H9 (cell line): Measurements from ENCODE around the gene TMEM14B. TPM values are rescaled to one million over a fixed set of nuclear protein-coding genes. Genes with fewer than 3 reads are reported as not detected.
"Not testable (repeated sequence)": the region's sequence is repeated elsewhere in the genome, so short reads cannot be mapped to it uniquely, and the experiment has no call there.

ENCODE experiments used
- DNase-seq: peaks from one replicate; pipeline ENCODE4 v3.0.0-alpha.2; 2017
- H2AFZ ChIP-seq: one replicate; pipeline ENCODE4 v1.6.1; 2013; ENCODE audit warnings: mild to moderate bottlenecking, low read length, control low read depth, moderate library complexity
- H2AK5ac ChIP-seq: 2 replicates; pipeline ENCODE4 v1.6.1; 2013; ENCODE audit warnings: low read length, control low read depth, mixed read lengths; ENCODE audit not compliant: insufficient read length
- H2BK120ac ChIP-seq: one replicate; pipeline ENCODE4 v1.6.1; 2013; ENCODE audit warnings: low read depth, mild to moderate bottlenecking, low read length, control low read depth, inconsistent platforms; ENCODE audit not compliant: poor library complexity, severe bottlenecking
- H2BK12ac ChIP-seq: 2 replicates; pipeline ENCODE4 v1.6.1; 2013; ENCODE audit warnings: low read length, control low read depth, mixed read lengths, low read depth; ENCODE audit not compliant: insufficient read length
- H2BK15ac ChIP-seq: 2 replicates; pipeline ENCODE4 v1.6.1; 2013; ENCODE audit warnings: low read depth, low read length, control low read depth
- H2BK20ac ChIP-seq: one replicate; pipeline ENCODE4 v1.6.1; 2013; ENCODE audit warnings: low read depth, mild to moderate bottlenecking, low read length, control low read depth, inconsistent platforms; ENCODE audit not compliant: poor library complexity, severe bottlenecking
- H2BK5ac ChIP-seq: 2 replicates; pipeline ENCODE4 v1.6.1; 2013; ENCODE audit warnings: low read length, control low read depth, mixed read lengths; ENCODE audit not compliant: insufficient read length
- H3K14ac ChIP-seq: 2 replicates; pipeline ENCODE4 v1.6.1; 2013; ENCODE audit warnings: low read length, control low read depth; ENCODE audit not compliant: insufficient read depth
- H3K18ac ChIP-seq: 2 replicates; pipeline ENCODE4 v1.6.1; 2013; ENCODE audit warnings: low read depth, mild to moderate bottlenecking, mixed read lengths, low read length, control low read depth; ENCODE audit not compliant: insufficient read length
- H3K23ac ChIP-seq: 2 replicates; pipeline ENCODE4 v1.6.1; 2013; ENCODE audit warnings: low read length, control low read depth, mixed read lengths, low read depth; ENCODE audit not compliant: insufficient read length
- H3K23me2 ChIP-seq: 2 replicates; pipeline ENCODE4 v1.6.1; 2013; ENCODE audit warnings: low read depth, mild to moderate bottlenecking, mixed read lengths, low read length, control low read depth; ENCODE audit not compliant: insufficient read length, poor library complexity, severe bottlenecking
- H3K27ac ChIP-seq: 2 replicates; pipeline ENCODE4 v1.5.1; 2013; ENCODE audit warnings: low read length, control low read depth, mixed read lengths, low read depth; ENCODE audit not compliant: insufficient read length
- H3K27me3 ChIP-seq: 2 replicates; pipeline ENCODE4 v1.6.1; 2013; ENCODE audit warnings: low read length, control low read depth, inconsistent platforms; ENCODE audit not compliant: insufficient read depth
- H3K4ac ChIP-seq: 2 replicates; pipeline ENCODE4 v1.6.1; 2013; ENCODE audit warnings: low read depth, mild to moderate bottlenecking, control low read depth, inconsistent platforms, low read length, moderate library complexity
- H3K4me1 ChIP-seq: 2 replicates; pipeline ENCODE4 v1.6.1; 2013; ENCODE audit warnings: low read length, control low read depth, inconsistent platforms; ENCODE audit not compliant: insufficient read depth
- H3K4me2 ChIP-seq: 2 replicates; pipeline ENCODE4 v1.6.1; 2013; ENCODE audit warnings: low read length, control low read depth, mixed read lengths; ENCODE audit not compliant: insufficient read length, insufficient read depth
- H3K56ac ChIP-seq: 2 replicates; pipeline ENCODE4 v1.6.1; 2013; ENCODE audit warnings: low read depth, mild to moderate bottlenecking, mixed read lengths, low read length, control low read depth; ENCODE audit not compliant: insufficient read length
- H3K79me1 ChIP-seq: 2 replicates; pipeline ENCODE4 v1.6.1; 2013; ENCODE audit warnings: low read depth, mild to moderate bottlenecking, moderate library complexity, low read length, control low read depth, inconsistent platforms; ENCODE audit not compliant: insufficient read depth, poor library complexity, severe bottlenecking
- H3K79me2 ChIP-seq: 2 replicates; pipeline ENCODE4 v1.6.1; 2013; ENCODE audit warnings: low read length, control low read depth, inconsistent platforms; ENCODE audit not compliant: insufficient read depth
- H3K9ac ChIP-seq: 2 replicates; pipeline ENCODE4 v1.6.1; 2013; ENCODE audit warnings: low read length, control low read depth, mixed read lengths; ENCODE audit not compliant: insufficient read length; ENCODE audit errors: extremely low read depth
- H3K9me3 ChIP-seq: one replicate; pipeline ENCODE4 v1.6.1; 2013; ENCODE audit warnings: low read depth, low read length, inconsistent platforms; ENCODE audit not compliant: control insufficient read depth
- H3T11ph ChIP-seq: one replicate; pipeline ENCODE4 v1.6.1; 2013; ENCODE audit warnings: mild to moderate bottlenecking, low read length, control low read depth, inconsistent platforms
- H4K20me1 ChIP-seq: one replicate; pipeline ENCODE4 v1.6.1; 2013; ENCODE audit not compliant: control insufficient read depth, insufficient read length, insufficient read depth
- H4K5ac ChIP-seq: 2 replicates; pipeline ENCODE4 v1.6.1; 2013; ENCODE audit warnings: low read depth, mild to moderate bottlenecking, mixed read lengths, low read length, control low read depth; ENCODE audit not compliant: insufficient read length
- H4K8ac ChIP-seq: replicated peaks from 2 replicates; pipeline ENCODE4 v1.6.1; 2013; ENCODE audit warnings: low read length, control low read depth, mixed read lengths, low read depth; ENCODE audit not compliant: insufficient read length
- H4K91ac ChIP-seq: 2 replicates; pipeline ENCODE4 v1.6.1; 2013; ENCODE audit warnings: low read depth, mild to moderate bottlenecking, moderate library complexity, mixed read lengths, low read length, control low read depth; ENCODE audit not compliant: insufficient read length
- H3K27ac Mint-ChIP-seq, 3 experiments: 2 replicates in 2 of 3; 3 replicates in 1 of 3; pipeline ENCODE4 v1.8.0; 2020 to 2021; ENCODE audit warnings: mixed read lengths in 3 of 3, mild to moderate bottlenecking in 1 of 3, moderate library complexity in 1 of 3
- H3K27me3 Mint-ChIP-seq: 2 replicates; pipeline ENCODE4 v1.8.0; 2021; ENCODE audit warnings: low read depth, mild to moderate bottlenecking, moderate library complexity, mixed read lengths
- H3K36me3 Mint-ChIP-seq, 3 experiments: 2 replicates in 2 of 3; 3 replicates in 1 of 3; pipeline ENCODE4 v1.8.0; 2020 to 2021; ENCODE audit warnings: low read depth in 3 of 3, mixed read lengths in 3 of 3; ENCODE audit not compliant: insufficient read depth in 1 of 3
- H3K4me1 Mint-ChIP-seq, 2 experiments: 2 replicates each; pipeline ENCODE4 v1.8.0; 2020; ENCODE audit warnings: mixed read lengths in 2 of 2
- H3K4me3 Mint-ChIP-seq, 2 experiments: 2 replicates in 1 of 2; 3 replicates in 1 of 2; pipeline ENCODE4 v1.8.0; 2020 to 2021; ENCODE audit warnings: mild to moderate bottlenecking in 2 of 2, mixed read lengths in 2 of 2, moderate library complexity in 1 of 2
- H3K9me3 Mint-ChIP-seq, 2 experiments: 2 replicates in 1 of 2; 3 replicates in 1 of 2; pipeline ENCODE4 v1.8.0; 2020; ENCODE audit warnings: mild to moderate bottlenecking in 2 of 2, mixed read lengths in 2 of 2, moderate library complexity in 1 of 2
- WGBS: extraction: QIAGEN DNeasy Blood & Tissue Kit; methylation state at CpG from one replicate; pipeline ENCODE4 v1.1.7; 2013; ENCODE audit warnings: missing lambda C conversion rate, low lambda C conversion rate, mixed read lengths; ENCODE audit not compliant: insufficient read length; ENCODE audit errors: extremely low coverage; 5-methylcytosine and 5-hydroxymethylcytosine counted together
- total RNA-seq: library from RNA; stranded (reverse); gene quantifications from 2 replicates; pipeline ENCODE4 v1.2.1, GENCODE V29; 2021
- TF ChIP-seq, protein P1 (sequence below): fragments of 200-600 bp; sonication (generic); conservative IDR thresholded peaks from 3 replicates; pipeline ENCODE4 v1.8.0; 2021; ENCODE audit warnings: antibody characterized with exemption, mild to moderate bottlenecking

Gene TMEM14B
- total RNA-seq, 1 experiment from 2014 or later = 107 TPM

GRCh38 chr6:10749734-10750133, 2.1 kb downstream of the TMEM14B start:
- no peak overlapping the region for H3K27ac ChIP-seq

DNA sequence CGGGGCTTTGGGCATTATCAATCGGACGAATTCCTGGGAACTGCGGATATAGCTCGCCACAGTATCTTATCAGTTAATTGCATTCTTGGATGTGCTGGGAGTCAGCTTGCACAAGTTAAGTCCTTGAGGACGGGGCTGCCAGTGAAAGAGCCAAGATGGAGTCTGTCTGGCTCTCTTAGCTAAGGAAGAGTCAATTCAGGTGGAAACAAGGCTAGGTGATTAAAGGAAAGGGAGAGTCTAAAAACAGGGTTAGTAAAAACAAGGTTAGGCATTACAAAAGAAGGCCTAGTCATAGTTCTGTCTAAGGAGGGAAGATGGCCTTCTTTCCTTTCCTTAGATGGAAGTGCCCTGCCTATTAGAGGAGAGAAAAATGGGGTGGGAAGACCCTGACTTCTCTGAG, 3.0 kb downstream of the TMEM14B start:
- not testable (repeated sequence) for H3K27ac ChIP-seq, H2AFZ ChIP-seq, DNase-seq, H3K56ac ChIP-seq, H3K23ac ChIP-seq, H2BK12ac ChIP-seq, H3K4me2 ChIP-seq, H2BK15ac ChIP-seq, H2BK5ac ChIP-seq, H2BK20ac ChIP-seq, H3K14ac ChIP-seq, H3K79me1 ChIP-seq, H2BK120ac ChIP-seq, H3K27me3 ChIP-seq, H3K27me3 Mint-ChIP-seq, H3K18ac ChIP-seq, H3K4me1 ChIP-seq, H2AK5ac ChIP-seq, H3K9ac ChIP-seq, H3K9me3 ChIP-seq, H4K5ac ChIP-seq, H4K91ac ChIP-seq, H4K8ac ChIP-seq, H4K20me1 ChIP-seq, H3K4me3 Mint-ChIP-seq, H3K9me3 Mint-ChIP-seq, H3K4ac ChIP-seq, H3T11ph ChIP-seq, H3K23me2 ChIP-seq
- peak overlapping the region; percentile 47 to 85 (median 49); a peak in 2 of 7 replicates for H3K27ac Mint-ChIP-seq
- WGBS = no CpG with 5 or more reads among the region's 6 CpGs
- H3K79me2 ChIP-seq = peaks cover 26% of the 10 kb centered on the region; the same call in 1 of the 2 replicates
- peaks cover 28 to 63% (median 60%) of the 10 kb centered on the region in 3 experiments for H3K36me3 Mint-ChIP-seq
- H3K4me1 Mint-ChIP-seq = peaks cover 15 to 22% of the 10 kb centered on the region in 2 experiments

More at GRCh38 chr6:10749734-10750133, 2.1 kb downstream of the TMEM14B start:
- Histone ChIP-seq H3K27me3 (no peaks in the 10 kb centered on the region), H3K14ac (no peak overlapping the region), H2AK5ac (no peak overlapping the region), H2BK20ac (no peak overlapping the region), H2AFZ (no peak overlapping the region), H2BK15ac (no peak overlapping the region), H2BK120ac (no peak overlapping the region), H3K4me2 (peak overlapping the region; percentile 69), H4K8ac (no peak overlapping the region), H3K4me1 (peaks cover 4% of the 10 kb centered on the region), H4K20me1 (no peaks in the 10 kb centered on the region), H3K23me2 (peaks cover 3% of the 10 kb centered on the region), H3K9ac (no peak overlapping the region), H4K91ac (no peak overlapping the region), H3K4ac (no peak overlapping the region), H3T11ph (no peak overlapping the region), H3K79me1 (peaks cover 5% of the 10 kb centered on the region), H3K18ac (no peak overlapping the region), H3K23ac (no peak overlapping the region), H3K56ac (no peak overlapping the region), H4K5ac (no peak overlapping the region), H2BK12ac (no peak overlapping the region), H3K9me3 (no peaks in the 10 kb centered on the region), H2BK5ac (no peak overlapping the region), H3K79me2 (peaks cover 26% of the 10 kb centered on the region; the same call in 1 of the 2 replicates)
- Mint-ChIP-seq H3K27ac (peak overlapping the region in 2 of 3 experiments; percentile 16 to 48; a peak in 2 of 7 replicates), H3K36me3 (peaks cover 20 to 55% (median 52%) of the 10 kb centered on the region in 3 experiments), H3K4me1 (peaks cover 20 to 31% of the 10 kb centered on the region in 2 experiments), H3K27me3 (no peaks in the 10 kb centered on the region), H3K4me3 (no peak overlapping the region), H3K9me3 (no peaks in the 10 kb centered on the region)
- TF ChIP-seq, protein P1, sequence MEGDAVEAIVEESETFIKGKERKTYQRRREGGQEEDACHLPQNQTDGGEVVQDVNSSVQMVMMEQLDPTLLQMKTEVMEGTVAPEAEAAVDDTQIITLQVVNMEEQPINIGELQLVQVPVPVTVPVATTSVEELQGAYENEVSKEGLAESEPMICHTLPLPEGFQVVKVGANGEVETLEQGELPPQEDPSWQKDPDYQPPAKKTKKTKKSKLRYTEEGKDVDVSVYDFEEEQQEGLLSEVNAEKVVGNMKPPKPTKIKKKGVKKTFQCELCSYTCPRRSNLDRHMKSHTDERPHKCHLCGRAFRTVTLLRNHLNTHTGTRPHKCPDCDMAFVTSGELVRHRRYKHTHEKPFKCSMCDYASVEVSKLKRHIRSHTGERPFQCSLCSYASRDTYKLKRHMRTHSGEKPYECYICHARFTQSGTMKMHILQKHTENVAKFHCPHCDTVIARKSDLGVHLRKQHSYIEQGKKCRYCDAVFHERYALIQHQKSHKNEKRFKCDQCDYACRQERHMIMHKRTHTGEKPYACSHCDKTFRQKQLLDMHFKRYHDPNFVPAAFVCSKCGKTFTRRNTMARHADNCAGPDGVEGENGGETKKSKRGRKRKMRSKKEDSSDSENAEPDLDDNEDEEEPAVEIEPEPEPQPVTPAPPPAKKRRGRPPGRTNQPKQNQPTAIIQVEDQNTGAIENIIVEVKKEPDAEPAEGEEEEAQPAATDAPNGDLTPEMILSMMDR = no peak
- no CpG with 5 or more reads among the region's 2 CpGs for WGBS
- DNase-seq = no peak
